ENCODE measurements around the gene ZNF214.
"Not testable (repeated sequence)": the region's sequence is repeated elsewhere in the genome, so short reads cannot be mapped to it uniquely, and the experiment has no call there.

ZNF214 gene

DNA sequence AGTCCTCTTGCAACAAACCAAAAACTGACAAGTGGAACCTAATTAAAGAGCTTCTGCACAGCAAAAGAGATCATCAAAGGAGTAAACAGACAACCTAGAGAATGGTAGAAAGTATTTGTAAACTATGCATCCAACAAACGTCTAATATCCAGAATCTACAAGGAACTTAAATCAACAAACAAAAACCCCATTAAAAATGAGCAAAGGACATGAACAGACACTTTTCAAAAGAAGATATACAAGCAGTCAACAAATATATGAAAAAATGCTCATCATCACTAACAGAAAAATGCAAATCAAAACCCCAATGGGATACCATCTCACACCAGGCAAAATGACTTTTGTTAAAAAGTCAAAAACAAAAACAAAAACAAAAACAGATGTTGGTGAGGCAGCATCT, 33.7 kb downstream of the ZNF214 start:
- Histone ChIP-seq H3K4me3 (ENCODE audit: low read depth, low read length, poor library complexity, severe bottlenecking) (no peak overlapping the region), H3K9me2 (ENCODE audit: low read depth, low read length) (no peaks in the 10 kb centered on the region), H3K36me3 (ENCODE audit: insufficient read depth, low read length) (no peaks in the 10 kb centered on the region), H3K9ac (ENCODE audit: low read length) (no peak overlapping the region), H3K9me3 (ENCODE audit: low read length) (no peaks in the 10 kb centered on the region), H4K20me1 (ENCODE audit: insufficient read depth, low read length) (no peaks in the 10 kb centered on the region), H3F3A (ENCODE audit: insufficient read depth, low read length) (no peaks in the 10 kb centered on the region), H3K79me2 (ENCODE audit: insufficient read depth, low read length) (no peaks in the 10 kb centered on the region), H3K27me3 (ENCODE audit: insufficient read depth, low read length) (no peaks in the 10 kb centered on the region), H2AFZ (ENCODE audit: low read length) (no peak overlapping the region), H3K27ac (ENCODE audit: low read depth, low read length, poor library complexity, severe bottlenecking) (no peak overlapping the region), H3K4me1 (ENCODE audit: insufficient read depth, low read length, severe bottlenecking) (no peaks in the 10 kb centered on the region), H3K4me2 (ENCODE audit: low read length) (no peak overlapping the region)
- TF ChIP-seq EZH2 (IDR thresholded peaks at IDR 0.05; ENCODE audit: borderline replicate concordance, low read length) = no peak
- TF ChIP-seq, protein P1, sequence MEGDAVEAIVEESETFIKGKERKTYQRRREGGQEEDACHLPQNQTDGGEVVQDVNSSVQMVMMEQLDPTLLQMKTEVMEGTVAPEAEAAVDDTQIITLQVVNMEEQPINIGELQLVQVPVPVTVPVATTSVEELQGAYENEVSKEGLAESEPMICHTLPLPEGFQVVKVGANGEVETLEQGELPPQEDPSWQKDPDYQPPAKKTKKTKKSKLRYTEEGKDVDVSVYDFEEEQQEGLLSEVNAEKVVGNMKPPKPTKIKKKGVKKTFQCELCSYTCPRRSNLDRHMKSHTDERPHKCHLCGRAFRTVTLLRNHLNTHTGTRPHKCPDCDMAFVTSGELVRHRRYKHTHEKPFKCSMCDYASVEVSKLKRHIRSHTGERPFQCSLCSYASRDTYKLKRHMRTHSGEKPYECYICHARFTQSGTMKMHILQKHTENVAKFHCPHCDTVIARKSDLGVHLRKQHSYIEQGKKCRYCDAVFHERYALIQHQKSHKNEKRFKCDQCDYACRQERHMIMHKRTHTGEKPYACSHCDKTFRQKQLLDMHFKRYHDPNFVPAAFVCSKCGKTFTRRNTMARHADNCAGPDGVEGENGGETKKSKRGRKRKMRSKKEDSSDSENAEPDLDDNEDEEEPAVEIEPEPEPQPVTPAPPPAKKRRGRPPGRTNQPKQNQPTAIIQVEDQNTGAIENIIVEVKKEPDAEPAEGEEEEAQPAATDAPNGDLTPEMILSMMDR (IDR thresholded peaks at IDR 0.05; ENCODE audit: low read length) = no peak

DNA sequence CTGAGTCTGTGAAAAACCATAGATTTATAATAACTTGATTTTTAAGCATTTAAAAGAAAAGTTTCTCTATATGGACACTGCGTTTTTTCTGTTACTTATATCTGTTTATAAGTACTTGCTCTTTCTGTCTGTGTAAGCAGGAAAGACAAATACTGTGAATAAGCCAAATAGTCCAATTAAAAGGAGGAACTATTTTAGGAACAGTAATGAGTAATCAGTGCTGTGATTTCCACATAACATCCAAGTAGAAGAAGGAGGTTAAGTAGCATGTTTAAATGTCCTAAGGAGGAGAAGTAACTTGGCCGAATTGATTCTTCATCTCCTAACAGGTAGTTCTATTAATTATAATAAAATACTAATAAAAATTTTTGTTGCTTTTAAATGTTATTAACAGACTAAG, 40.8 kb downstream of the ZNF214 start:
- H3K36me3 ChIP-seq (ENCODE audit: insufficient read depth, low read length) = no peaks in the 10 kb centered on the region
- H3K9me2 ChIP-seq (ENCODE audit: low read depth, low read length) = no peaks in the 10 kb centered on the region
- H3F3A ChIP-seq (ENCODE audit: insufficient read depth, low read length) = no peaks in the 10 kb centered on the region
- no peak overlapping the region for H3K9ac ChIP-seq (ENCODE audit: low read length)
- no peak for TF ChIP-seq EZH2 (IDR thresholded peaks at IDR 0.05; ENCODE audit: borderline replicate concordance, low read length)
- TF ChIP-seq, protein P1 (IDR thresholded peaks at IDR 0.05; ENCODE audit: low read length) = no peak
- H3K79me2 ChIP-seq (ENCODE audit: insufficient read depth, low read length) = no peaks in the 10 kb centered on the region
- H3K27ac ChIP-seq (ENCODE audit: low read depth, low read length, poor library complexity, severe bottlenecking) = no peak overlapping the region
- H3K4me2 ChIP-seq (ENCODE audit: low read length) = no peak overlapping the region
- H3K4me1 ChIP-seq (ENCODE audit: insufficient read depth, low read length, severe bottlenecking) = no peaks in the 10 kb centered on the region
- H3K4me3 ChIP-seq (ENCODE audit: low read depth, low read length, poor library complexity, severe bottlenecking) = no peak overlapping the region
- no peaks in the 10 kb centered on the region for H3K9me3 ChIP-seq (ENCODE audit: low read length)
- no peaks in the 10 kb centered on the region for H3K27me3 ChIP-seq (ENCODE audit: insufficient read depth, low read length)
- no peaks in the 10 kb centered on the region for H4K20me1 ChIP-seq (ENCODE audit: insufficient read depth, low read length)
- no peak overlapping the region for H2AFZ ChIP-seq (ENCODE audit: low read length)

DNA sequence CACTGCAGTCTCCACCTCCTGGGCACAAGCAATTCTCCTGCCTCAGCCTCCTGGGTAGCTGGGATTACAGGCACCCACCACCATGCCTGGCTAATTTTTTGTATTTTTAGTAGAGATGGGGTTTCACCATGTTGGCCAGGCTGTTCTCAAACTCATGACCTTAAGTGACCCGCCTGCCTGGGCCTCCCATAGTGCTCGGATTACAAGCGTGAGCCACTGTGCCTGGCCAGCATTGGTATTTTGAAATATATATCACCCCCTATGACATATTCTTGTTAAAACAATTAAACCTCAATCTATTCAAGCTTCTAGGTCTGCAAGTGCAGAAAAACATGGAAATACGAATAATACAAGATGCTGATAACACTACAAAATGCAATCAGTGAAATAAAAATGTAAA, 50.3 kb downstream of the ZNF214 start:
- not testable (repeated sequence) for H3K27me3 ChIP-seq (ENCODE audit: insufficient read depth, low read length); H3K79me2 ChIP-seq (ENCODE audit: insufficient read depth, low read length); H3K9me3 ChIP-seq (ENCODE audit: low read length); H3K4me3 ChIP-seq (ENCODE audit: low read depth, low read length, poor library complexity, severe bottlenecking); H3K4me2 ChIP-seq (ENCODE audit: low read length); H3K9me2 ChIP-seq (ENCODE audit: low read depth, low read length); H3K36me3 ChIP-seq (ENCODE audit: insufficient read depth, low read length); H3F3A ChIP-seq (ENCODE audit: insufficient read depth, low read length); H2AFZ ChIP-seq (ENCODE audit: low read length); H3K4me1 ChIP-seq (ENCODE audit: insufficient read depth, low read length, severe bottlenecking); H3K27ac ChIP-seq (ENCODE audit: low read depth, low read length, poor library complexity, severe bottlenecking); H4K20me1 ChIP-seq (ENCODE audit: insufficient read depth, low read length); H3K9ac ChIP-seq (ENCODE audit: low read length)

DNA sequence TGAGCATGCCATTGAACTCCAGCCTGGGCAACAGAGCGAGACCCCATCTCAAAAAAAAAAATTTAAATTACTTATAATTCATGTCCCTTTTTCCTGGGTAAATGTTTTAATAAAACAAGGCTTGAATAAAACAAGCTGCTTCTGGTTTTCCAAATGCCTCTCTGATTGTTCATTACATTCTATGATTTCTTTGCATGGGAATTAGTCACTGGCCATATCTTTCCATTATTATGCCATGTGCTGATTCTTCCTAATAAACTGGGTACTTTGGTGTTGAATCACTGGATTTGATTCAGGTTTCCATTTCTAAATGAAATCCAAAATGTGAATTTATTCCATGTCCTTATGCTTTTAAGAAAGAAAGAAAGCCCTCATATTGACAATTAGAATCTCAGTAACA, 51.3 kb downstream of the ZNF214 start:
- H3K4me1 ChIP-seq (ENCODE audit: insufficient read depth, low read length, severe bottlenecking) = no peaks in the 10 kb centered on the region
- H3K4me3 ChIP-seq (ENCODE audit: low read depth, low read length, poor library complexity, severe bottlenecking) = no peak overlapping the region
- no peak overlapping the region for H3K27ac ChIP-seq (ENCODE audit: low read depth, low read length, poor library complexity, severe bottlenecking)
- no peak overlapping the region for H2AFZ ChIP-seq (ENCODE audit: low read length)
- H3K9ac ChIP-seq (ENCODE audit: low read length) = no peak overlapping the region
- no peaks in the 10 kb centered on the region for H3K9me2 ChIP-seq (ENCODE audit: low read depth, low read length)
- H3K4me2 ChIP-seq (ENCODE audit: low read length) = no peak overlapping the region
- H3K27me3 ChIP-seq (ENCODE audit: insufficient read depth, low read length) = no peaks in the 10 kb centered on the region
- no peaks in the 10 kb centered on the region; the same call in 1 of the 2 replicates for H3K36me3 ChIP-seq (ENCODE audit: insufficient read depth, low read length)
- H4K20me1 ChIP-seq (ENCODE audit: insufficient read depth, low read length) = no peaks in the 10 kb centered on the region
- TF ChIP-seq, protein P1 (IDR thresholded peaks at IDR 0.05; ENCODE audit: low read length) = no peak
- no peak for TF ChIP-seq EZH2 (IDR thresholded peaks at IDR 0.05; ENCODE audit: borderline replicate concordance, low read length)
- H3K9me3 ChIP-seq (ENCODE audit: low read length) = no peaks in the 10 kb centered on the region
- H3F3A ChIP-seq (ENCODE audit: insufficient read depth, low read length) = no peaks in the 10 kb centered on the region
- no peaks in the 10 kb centered on the region for H3K79me2 ChIP-seq (ENCODE audit: insufficient read depth, low read length)

Data from OCI-LY1 (cell line).